ENCODE data around the gene C4orf50. TPM values are rescaled to one million over a fixed set of nuclear protein-coding genes. Genes with fewer than 3 reads are reported as not detected.

C4orf50 gene
- total and polyA plus RNA-seq, 12 donors: 0.08 to 1.4 (median 0.56) TPM; not detected in 4

GRCh38 chr4:6044805-6045204 lies 26.6 kb upstream of the C4orf50 start:
- Histone ChIP-seq H3K27ac (no peak overlapping the region), H3K4me1 (replicated peaks in 1 of 2) (no peaks in the 10 kb centered on the region), H3K9me3 (replicated peaks in 1 of 3) (no peaks in the 10 kb centered on the region), H3K27me3 (no peaks in the 10 kb centered on the region), H3K36me3 (replicated peaks in 1 of 2) (no peaks in the 10 kb centered on the region), H3K4me3 (no peak overlapping the region)
- TF ChIP-seq CTCF (IDR thresholded peaks at IDR 0.05): no peak
- no peak for TF ChIP-seq POLR2A (IDR thresholded peaks at IDR 0.05)
- DNase-seq: no peak
- intact Hi-C loops (cut with DNase I): no loop called here
- WGBS, 4 donors: 28 to 48% (median 40%) methylated on average over 5 to 9 of the region's 9 CpGs

DNA sequence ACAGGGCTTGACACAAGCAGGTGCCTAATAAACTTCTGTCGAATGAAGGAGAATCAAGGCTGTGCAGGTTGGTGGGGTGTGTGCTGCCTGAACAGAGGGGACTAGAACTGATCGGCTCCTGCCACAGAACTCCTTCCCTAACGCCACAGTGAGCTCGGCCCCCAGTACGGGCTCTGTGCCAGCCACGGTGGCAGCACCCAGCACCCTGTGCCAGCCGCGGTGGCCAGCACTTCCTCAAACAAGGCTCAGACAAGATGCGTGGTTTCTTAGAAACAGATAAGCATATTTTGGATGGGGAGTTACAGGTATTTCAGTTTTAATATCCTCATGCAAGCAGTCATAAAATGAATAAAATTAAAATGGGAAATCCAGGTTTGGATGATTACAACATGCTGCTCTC lies 26.0 kb upstream of the C4orf50 start:
- intact Hi-C loops (cut with DNase I): no loop called here

GRCh38 chr4:6043843-6044242 lies 25.6 kb upstream of the C4orf50 start:
- TF ChIP-seq CTCF (IDR thresholded peaks at IDR 0.05) (no peak), POLR2A (IDR thresholded peaks at IDR 0.05) (no peak)
- WGBS, 4 donors: 58 to 85% (median 69%) methylated on average over 2 to 7 of the region's 7 CpGs

More for the DNA sequence above, 26.0 kb upstream of the C4orf50 start:
- no peaks in the 10 kb centered on the region for H3K4me1 ChIP-seq (replicated peaks in 1 of 2)
- H3K27ac ChIP-seq: no peak overlapping the region
- TF ChIP-seq POLR2A (IDR thresholded peaks at IDR 0.05) (no peak), CTCF (IDR thresholded peaks at IDR 0.05) (no peak)
- no peaks in the 10 kb centered on the region for H3K36me3 ChIP-seq (replicated peaks in 1 of 2)
- H3K4me3 ChIP-seq: no peak overlapping the region
- no peaks in the 10 kb centered on the region for H3K27me3 ChIP-seq
- no peaks in the 10 kb centered on the region for H3K9me3 ChIP-seq (replicated peaks in 1 of 3)
- no peak for DNase-seq
- 61 to 66% (median 64%) methylated on average over 3 to 9 of the region's 9 CpGs for WGBS, 4 donors

DNA sequence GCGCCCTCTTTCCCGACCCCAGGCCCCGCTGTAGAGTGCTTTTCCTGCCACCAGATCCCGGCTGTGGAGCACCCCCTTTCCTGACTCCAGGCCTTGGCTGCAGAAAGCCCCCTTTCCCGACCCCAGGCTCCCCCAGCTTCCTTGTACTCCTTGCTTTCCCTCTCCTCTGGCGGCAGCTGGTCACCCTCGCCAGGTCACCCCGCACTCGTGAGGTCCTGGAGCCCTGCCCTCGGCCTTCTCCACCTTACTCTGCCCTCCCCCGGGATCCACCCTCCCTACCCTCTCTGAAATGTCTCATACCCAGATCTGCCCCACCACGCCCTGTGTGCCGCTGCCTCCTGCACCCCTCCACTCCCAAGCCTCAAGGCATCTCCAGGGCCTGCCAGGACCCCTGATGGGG lies 25.0 kb upstream of the C4orf50 start:
- 72 to 83% (median 77%) methylated on average over 12 to 13 of the region's 13 CpGs for WGBS, 4 donors
- no peak for DNase-seq
- H3K4me1 ChIP-seq (replicated peaks in 1 of 2): no peaks in the 10 kb centered on the region
- TF ChIP-seq CTCF (IDR thresholded peaks at IDR 0.05) (no peak), POLR2A (IDR thresholded peaks at IDR 0.05) (no peak)
- no peak overlapping the region for H3K4me3 ChIP-seq
- no peaks in the 10 kb centered on the region for H3K36me3 ChIP-seq (replicated peaks in 1 of 2)
- H3K9me3 ChIP-seq (replicated peaks in 1 of 3): no peaks in the 10 kb centered on the region
- intact Hi-C loops (cut with DNase I): no loop called here
- no peak overlapping the region for H3K27ac ChIP-seq
- no peaks in the 10 kb centered on the region for H3K27me3 ChIP-seq

More at GRCh38 chr4:6043843-6044242, 25.6 kb upstream of the C4orf50 start:
- no peak for DNase-seq
- H3K36me3 ChIP-seq (replicated peaks in 1 of 2): no peaks in the 10 kb centered on the region
- H3K9me3 ChIP-seq (replicated peaks in 1 of 3): no peaks in the 10 kb centered on the region
- no peak overlapping the region for H3K4me3 ChIP-seq
- no peaks in the 10 kb centered on the region for H3K27me3 ChIP-seq
- no peak overlapping the region for H3K27ac ChIP-seq
- intact Hi-C loops (cut with DNase I): no loop called here
- H3K4me1 ChIP-seq (replicated peaks in 1 of 2): no peaks in the 10 kb centered on the region
